ENCODE measurements around the gene CBFA2T2.
"Not testable (repeated sequence)": the region's sequence is repeated elsewhere in the genome, so short reads cannot be mapped to it uniquely, and the experiment has no call there.

- not testable (repeated sequence) for TF ChIP-seq CTCF (IDR thresholded peaks at IDR 0.05); EZH2 (IDR thresholded peaks at IDR 0.05; ENCODE audit: borderline replicate concordance, insufficient read depth, low read depth, low read length, poor library complexity, severe bottlenecking)
These were observed 25.1 kb upstream of the CBFA2T2 start for GRCh38 chr20:33464759-33465158.

Data from B cell (primary cell).